Kidney glomerular epithelial cell (primary cell): Measurements from ENCODE around the gene NDUFA11.

Experiments
- DNase-seq: peaks from one replicate; lab custom pipeline; 2025; lab: John Stamatoyannopoulos, UW

Gene NDUFA11

DNA sequence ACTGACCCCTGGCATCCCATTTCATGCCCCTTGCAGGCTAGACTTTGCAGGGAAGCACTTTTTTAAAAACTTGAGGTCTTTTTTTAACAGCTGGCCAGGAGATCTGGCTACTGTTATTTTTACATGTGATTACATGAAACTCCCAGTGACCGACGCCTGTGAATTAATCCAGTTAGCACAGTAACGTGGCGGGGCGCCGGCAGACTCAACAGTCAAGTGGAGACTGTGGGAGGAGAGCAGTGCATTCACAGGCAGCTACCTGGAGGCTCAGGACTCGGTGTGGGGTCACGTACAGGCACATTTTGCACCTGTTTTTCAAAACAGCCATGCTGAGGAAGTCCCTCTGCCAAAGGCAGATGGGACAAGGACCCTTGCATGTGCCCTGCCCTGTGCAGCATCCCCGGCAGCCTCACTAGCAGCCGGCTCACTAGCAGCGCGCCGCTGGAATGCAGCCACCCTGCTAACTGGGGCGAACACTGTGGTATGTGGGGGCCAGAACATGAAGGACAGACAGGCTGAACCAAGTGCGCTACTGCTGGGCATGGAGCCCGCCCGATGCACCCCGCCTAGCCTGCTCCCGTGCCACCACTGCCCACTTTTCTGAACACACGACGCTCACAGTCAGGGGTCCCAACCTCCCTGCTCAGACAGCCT is 29.1 kb upstream of the NDUFA11 start:
- no peak for DNase-seq

DNA sequence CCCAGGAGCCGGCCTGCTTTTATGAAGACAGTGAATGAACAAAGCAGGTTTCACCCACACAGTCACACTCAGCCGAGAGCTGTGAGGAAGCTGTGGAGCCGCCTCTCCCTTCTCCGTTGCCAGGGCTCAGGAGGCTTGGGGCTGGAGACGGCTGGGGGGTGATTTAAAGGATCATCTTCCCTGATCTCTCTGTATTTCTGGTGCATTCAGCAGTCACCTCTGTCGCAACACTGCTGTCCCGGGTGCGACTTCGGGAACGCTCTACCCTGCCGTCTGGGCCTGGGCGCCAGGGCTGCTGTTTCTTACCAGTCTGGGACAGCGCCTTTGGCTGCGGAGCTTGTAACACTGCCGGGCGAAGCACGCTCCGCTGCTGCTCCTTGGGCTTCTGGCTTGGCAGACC is 28.6 kb upstream of the NDUFA11 start:
- DNase-seq, result no peak

DNA sequence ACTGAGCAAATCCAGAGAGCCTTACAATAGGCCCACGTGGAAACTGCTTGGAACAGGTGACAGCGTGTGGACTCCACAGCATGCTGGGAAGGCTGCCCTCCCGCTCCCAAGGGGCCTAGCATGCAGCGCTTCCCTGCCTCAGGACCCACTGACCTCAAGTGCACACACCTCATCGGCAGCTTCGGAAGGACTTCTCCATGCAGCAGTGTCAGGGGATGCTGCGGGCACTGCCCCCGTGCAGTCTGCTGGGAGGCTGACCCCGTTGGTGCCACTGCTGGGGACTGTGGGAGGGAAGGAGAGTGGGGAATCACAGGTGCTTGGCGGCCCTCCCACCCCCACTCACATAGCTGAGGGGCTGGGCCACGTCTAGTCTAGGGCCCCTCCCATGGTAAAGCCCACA is 27.7 kb upstream of the NDUFA11 start:
- no peak for DNase-seq

DNA sequence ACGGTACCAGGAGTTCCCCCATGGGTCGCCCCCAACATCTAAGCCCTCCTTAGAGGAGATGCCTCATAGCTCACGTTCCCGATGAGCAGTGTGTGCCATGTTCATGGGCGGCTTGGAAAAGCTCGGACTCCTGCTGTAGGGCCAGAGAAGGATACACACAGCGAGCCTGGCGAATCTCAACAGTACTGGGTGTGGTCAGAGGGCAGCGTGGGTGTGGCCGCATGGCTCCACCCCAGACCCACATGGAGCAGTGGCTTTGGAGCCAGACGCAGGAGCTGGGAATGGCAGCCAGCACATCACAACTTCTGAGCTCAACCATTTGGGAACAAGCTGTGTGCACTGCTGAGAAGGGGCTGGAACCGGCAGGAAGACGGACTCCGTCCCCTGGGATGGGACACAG is 26.0 kb upstream of the NDUFA11 start:
- DNase-seq, result no peak

DNA sequence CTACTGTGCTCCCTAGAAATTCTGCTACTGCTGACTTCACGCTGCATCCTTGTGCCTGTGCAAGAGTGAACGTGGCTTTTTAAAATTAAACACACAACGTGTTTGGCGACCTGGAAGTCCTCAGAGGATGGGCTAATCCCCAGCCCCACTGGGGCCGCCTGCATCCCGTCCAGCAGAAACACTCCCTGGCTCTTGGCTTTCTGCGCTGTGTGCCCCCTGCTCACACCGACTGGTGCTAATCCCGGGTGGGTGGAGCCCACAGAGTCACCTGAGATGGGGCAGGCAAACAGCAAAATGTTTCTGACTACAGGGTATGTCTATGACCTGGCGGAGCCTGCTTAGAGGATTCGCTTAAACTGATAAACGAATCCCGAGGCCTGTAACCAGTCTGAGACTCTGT is 25.6 kb upstream of the NDUFA11 start:
- DNase-seq, result no peak

DNA sequence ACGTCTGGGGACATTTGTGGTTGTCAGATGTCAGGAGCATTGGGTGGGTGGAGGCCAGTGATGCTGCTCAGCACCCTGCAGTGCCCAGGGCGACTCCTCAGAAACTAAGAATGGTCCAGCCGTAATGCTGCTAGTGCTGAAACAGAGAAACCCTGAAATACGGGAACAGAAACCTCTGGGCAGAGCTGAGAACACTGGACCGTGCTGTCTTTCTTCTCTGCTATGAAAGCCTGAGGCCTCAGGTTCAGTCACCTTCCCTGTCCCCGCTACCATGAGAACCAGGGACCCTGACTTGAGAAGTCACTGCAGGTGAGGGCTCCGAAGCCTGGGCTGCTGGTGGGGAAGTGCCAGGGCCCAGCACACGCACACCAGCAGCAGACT is 23.8 kb upstream of the NDUFA11 start:
- no peak for DNase-seq

DNA sequence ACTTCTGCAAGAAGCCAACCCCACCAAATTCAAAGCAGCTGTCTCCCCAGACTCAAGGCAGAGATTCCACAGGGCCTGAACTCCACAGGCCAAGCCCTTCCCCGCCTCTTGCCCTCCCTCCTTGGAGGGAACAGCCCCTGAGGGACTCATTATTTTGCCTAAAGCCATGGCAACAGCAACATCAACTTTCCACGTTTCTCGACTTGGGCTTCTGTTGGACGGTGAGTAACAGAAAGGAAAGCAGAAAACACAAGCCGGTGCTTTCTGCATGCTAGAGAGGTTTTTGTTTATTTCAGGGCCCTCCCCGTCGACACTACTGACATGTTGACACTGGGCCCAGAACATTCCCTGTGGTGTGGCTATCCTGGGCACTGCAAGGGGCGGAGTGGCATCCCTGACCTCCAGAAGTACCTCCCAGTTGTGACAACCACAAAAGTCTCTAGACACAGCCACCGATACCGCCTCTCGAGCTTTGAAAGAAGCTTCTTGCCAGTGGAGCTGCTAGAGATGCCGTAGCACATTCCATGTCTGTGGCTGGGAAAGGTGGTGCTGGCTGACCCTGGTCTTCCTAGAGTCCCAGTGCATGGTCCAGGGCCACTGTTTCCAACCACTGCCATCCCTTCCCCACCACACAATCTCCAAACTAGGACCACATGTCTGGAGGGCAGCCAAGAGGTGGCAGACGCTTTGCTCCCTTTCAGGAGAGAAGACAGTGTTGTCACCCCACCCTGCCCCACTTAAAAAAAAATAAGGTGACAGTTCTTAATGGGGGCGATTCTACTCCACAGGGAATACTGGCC is 23.3 kb upstream of the NDUFA11 start:
- DNase-seq, result no peak

DNA sequence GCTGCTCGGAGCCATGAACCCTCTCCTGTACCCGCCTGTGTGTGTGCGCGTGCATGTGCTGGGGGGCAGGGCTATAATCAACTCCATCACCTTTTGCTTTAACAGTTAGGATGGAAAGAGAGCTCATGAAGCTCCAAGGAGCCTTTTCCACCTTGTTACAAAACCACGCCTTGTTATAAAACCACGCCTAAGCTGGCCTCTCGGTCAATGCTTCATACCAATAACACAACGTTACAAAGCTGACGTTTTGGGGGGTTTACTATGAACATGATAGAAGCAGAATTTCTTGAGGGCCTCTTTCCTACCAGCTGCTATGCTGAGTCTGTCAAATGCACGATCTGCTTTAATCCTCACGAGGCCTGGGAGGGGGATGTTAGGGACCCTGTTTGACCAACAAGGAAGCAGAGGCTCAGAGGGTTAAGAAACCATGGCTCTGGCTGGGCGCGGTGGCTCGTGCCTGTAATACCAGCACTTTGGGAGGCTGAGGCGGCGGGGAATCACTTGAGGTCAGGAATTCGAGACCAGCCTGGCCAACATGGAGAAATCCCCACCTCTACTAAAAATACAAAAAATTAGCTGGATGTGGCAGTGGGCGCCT is 22.3 kb upstream of the NDUFA11 start:
- no peak for DNase-seq

DNA sequence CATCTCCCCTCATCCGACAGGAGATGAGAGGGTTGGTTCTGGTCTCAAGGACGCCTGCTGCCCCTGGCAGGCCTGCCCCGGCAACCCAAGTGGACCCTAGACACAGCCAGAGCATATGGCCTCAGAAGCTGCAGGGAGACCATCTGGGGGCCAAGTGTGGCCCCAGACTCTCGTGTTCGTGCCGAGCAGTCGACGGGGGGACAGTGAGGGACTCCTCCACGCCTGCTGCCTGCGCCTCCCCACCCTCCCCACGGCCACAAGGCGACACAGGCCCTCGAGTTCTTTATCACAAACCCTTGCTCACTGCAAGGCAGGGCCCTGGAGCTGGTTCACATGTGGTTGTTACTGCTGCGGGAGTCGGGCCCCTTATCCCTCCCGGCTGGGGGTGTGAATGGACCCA is 19.8 kb upstream of the NDUFA11 start:
- no peak for DNase-seq

DNA sequence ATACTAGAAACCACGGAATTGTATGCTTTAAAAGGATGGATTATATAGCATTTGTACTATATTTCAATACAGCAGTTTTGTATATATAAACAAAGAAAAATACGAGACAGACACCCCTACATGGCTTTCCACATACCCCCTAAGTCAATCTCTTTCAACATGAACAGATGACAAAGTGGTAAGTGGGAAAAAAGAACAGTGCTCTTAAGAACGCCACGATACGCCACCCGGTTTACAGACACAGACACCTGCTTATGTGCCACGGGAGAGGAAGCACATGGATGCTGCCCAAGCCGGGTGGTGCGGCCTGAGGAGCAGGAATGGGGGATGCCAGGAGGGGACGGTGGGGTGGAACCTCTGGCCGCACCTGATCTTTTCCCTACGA is 18.6 kb upstream of the NDUFA11 start:
- DNase-seq, result no peak

DNA sequence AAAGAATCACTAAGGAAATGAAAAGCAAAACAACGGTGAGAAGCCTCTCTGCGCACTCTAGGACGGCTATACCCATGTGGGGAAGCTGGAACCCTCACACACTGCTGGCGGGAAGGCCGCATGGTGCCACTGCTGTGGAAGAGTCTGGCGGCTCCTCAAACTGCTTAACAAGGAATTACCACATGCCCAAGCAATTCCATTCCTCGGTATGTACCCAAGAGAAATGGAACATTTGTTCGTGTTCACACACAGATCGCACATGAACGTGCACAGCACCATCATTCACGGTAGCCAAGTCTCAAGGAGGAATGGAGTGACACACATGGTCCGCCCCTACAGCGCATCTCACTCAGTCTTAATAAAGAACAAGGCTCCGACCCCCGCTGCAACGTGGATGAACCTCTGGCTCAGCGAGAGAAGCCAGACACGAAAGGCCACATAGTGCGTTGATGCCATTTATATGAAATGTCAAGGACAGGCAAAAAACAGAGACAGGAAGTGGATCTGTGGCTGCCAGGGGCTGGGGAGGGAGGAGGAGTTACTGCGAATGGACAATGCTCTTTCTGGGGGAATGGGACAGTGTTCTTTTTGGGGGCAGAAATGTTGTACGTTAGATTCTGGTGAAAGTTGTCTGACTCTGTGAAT is 18.0 kb upstream of the NDUFA11 start:
- DNase-seq, result no peak

DNA sequence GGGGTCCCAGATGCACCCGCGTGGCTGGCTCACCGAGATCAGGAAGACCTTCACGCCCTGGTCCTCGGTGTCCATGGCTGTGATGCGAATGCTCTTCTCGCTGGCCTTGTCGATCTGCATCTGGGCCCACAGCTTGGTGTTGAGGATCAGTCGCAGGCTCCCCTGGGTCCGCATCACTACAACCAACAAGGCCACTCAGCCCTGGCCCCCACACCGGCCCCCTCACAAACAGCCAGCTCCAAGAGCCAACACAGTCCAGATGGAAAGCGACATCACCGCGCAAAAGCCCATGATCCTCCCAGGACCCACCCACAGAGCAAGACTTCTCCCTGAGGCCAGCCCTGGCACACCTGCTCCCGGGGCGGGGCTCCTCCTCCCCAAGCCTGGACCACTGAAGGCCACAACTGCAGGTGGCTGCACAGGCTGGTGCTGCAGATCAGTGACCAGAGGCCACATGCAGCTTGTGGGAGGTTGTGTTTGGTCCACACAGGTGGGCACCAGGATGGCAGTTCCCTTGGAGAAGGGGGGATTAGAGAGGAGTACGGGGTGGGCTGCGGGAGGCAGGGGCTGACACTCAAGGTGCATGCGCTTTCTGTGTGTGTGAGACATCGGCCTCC is 15.0 kb upstream of the NDUFA11 start:
- no peak for DNase-seq

DNA sequence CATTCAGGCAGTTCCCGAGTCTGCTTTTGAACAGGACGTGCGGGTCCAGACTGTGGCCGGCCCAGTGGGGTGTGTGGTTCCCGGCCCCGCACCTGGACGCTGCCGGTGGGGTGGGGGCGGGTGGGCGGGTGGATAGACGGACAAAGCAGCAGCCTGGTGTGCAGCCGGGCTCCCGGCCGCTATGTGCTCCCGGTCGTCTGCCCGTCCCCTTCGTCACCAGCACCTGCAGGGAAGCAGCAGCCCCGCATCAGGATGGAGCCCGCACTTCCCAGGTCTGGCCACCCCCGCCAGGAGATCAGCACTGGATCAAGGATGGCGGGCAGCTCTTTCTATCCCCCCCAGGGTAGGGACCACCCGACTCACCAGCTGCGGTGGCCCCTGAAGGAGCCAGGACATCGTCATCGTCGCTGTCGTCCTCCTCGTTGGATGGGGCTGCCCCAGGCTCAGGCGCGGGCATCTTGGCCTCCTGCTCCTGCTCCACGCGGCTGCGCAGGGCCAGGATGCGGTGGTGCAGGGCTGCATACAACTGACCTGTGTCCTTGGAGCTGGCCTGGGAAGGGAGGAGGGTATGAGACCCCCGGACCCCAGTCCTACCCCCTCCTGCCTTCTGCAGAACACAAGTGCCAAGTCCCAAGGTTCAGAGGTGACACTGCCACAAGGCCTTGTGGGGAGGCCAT is 14.0 kb upstream of the NDUFA11 start:
- no peak for DNase-seq

DNA sequence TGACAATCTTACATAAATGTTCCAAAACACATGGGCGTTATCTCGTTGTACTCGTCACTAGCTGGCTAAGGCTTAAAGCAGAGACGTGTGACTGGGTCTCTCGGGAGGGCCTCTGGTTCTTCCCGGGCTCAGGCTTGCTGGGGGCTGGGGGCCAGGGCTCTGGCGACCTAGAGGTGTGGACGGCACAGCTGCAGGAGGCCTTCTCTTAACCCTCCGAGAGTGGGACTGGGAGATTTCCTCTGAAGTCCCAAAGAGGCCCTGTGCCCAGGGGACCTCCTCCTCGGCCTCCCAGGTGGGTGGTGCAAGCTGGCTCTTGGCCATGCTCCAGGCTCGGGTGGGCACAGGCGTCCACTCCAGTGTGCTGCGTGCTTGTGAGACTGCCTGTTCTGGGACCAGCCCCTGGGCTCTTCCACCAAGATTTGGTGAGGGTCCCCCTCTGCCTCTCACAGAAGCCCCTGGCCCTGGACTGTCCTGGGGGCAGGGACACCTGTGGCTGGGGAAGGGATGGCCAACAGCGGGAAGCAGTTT is 12.7 kb upstream of the NDUFA11 start:
- DNase-seq, result no peak

DNA sequence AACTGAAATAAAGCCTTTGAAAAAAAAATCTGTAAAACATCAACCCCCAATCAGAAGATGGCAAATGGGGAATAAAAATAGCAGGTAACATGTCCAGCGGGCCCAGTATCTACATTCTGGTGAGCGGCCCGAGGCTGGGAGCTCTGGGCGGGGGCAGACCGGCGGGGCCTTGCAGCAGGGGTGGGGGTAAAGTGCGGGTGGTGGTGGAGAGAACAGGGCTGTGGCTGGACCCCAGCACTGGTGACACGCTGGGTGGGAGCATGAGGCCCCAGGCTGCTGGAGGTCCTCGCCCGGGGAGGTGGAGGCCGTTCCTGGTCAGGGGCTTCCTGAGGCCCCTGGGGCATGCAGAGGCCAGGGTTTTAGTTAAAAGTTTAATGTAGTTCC is 12.2 kb upstream of the NDUFA11 start:
- DNase-seq, result no peak

DNA sequence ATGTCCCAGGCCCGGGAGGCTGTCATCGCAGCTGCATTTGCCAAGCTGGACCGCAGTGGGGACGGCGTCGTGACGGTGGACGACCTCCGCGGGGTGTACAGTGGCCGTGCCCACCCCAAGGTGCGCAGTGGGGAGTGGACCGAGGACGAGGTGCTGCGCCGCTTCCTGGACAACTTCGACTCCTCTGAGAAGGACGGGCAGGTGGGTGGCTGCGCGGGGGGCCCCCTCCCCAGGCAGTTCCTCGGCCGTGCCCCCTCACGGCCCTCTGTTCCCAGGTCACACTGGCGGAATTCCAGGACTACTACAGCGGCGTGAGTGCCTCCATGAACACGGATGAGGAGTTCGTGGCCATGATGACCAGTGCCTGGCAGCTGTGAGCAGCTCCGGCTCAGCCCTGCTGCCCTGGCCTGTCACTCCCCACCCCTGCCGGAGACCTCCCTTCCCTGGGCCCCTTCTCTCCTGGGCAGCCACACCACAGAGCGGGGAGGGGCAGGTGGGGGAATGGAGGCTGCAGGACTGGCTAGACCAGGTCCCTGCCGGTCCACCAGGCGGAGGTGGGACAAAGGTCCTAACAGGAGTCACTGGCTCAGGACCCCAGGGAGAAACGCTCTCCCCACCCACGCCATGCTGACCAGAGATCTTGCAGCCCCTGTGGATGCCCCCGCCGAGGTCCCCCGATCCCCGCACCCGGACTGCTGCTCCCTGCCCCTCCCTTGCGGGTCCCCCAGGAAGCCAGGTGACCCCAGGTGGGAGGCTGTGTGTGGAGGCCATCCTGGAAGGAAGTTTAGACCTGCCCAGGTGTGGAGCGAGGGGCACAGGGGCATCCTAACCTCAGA is 11.6 kb upstream of the NDUFA11 start:
- DNase-seq, result no peak

DNA sequence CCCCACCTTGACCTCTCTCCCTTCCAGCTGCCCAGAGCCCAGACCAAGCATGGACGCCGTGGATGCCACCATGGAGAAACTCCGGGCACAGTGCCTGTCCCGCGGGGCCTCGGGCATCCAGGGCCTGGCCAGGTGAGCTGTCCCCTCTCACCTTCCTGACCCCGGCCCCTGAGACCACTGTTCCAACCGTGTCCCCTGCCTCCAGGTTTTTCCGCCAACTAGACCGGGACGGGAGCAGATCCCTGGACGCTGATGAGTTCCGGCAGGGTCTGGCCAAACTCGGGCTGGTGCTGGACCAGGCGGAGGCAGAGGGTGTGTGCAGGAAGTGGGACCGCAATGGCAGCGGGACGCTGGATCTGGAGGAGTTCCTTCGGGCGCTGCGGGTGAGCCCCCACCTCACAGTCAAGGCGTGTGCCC is 10.8 kb upstream of the NDUFA11 start:
- DNase-seq, result no peak

DNA sequence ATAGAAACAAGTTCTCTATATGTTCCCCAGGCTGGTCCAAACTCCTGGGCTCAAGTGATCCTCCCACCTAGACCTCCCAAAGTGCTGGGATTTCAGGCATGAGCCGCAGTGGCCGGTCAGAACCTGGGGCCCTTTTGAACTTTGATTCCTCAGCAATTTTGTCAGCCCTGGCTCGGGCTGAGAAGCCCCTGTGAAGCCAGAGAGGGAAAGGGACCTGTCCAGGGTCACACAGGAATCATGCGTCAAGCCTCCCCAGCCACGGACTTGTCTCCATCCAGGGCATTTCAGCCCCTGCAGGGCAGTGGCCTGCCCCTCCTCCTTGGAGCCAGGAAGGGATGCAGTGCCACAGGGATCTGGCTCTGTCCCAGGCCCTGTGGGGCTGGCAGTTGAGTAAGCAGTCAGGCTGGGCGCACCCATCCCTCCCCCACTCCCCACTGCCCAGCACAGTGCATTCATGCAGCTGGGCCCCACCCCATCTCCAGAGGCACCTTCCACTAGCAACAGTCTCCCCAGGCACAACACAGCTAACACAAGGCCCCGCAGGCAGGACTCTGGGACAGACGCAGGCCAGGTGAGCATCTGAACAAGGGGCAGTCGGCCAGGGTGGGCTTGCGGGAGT is 10.3 kb upstream of the NDUFA11 start, which contains the start of gene CAPS:
Gene CAPS (plus strand): TSS at position 516 of the 619 bp plus-strand sequence. CDS start 153 bp downstream, outside the sequence.
- peak; percentile 67 for DNase-seq

DNA sequence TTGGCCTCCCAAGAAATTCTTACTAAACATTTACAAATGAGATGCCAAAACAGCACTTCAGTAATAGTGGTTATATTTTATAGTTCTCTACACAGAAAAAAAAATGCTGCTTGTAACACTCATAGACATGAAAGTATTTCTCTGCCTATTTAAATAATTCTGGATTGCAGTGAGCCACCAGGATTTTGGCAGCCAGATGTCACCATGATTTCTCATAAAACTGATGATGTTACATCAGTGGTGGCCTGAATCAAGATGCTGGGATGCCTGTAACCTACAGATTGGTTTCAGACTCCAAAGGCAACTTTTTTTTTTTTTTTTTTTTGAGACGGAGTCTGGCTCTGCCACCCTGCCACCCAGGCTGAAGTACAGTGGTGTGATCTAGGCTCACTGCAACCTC is 7.8 kb upstream of the NDUFA11 start:
- DNase-seq, result no peak

DNA sequence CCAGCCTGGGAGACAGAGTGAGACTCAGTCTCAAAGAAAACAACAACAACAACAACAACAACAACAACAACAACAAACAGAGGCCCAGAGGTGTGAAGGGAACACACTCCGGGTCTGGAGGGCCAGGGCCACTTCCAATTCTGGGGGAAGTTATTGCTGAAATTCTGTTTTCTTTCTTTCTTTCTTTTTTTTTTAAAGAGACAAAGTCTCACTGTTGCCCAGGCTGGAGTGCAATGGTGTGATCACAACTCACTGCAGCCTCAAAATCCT is 7.0 kb upstream of the NDUFA11 start:
- no peak for DNase-seq
